Left colon (tissue), 2 donors: ENCODE data around the gene EIF2A. TPM values are rescaled to one million over a fixed set of nuclear protein-coding genes. Genes with fewer than 3 reads are reported as not detected.
A peak's percentile ranks its signal among the peaks of the same experiment; 100 is the strongest.

Experiments
- ATAC-seq: fragments of 200-7000 bp; cut with Tn5 transposase; one replicate; pipeline ENCODE4 v1.9.1; 2020; ENCODE audit warnings: mild to moderate bottlenecking, moderate library complexity
- DNase-seq, 2 donors: peaks; one replicate each; pipeline ENCODE4 v3.0.0-alpha.2; 2020
- intact Hi-C, 2 donors: fragments of 100-400 bp; cut with DNase I in 1 of 2; cut with micrococcal nuclease in 1 of 2; formaldehyde crosslinking; loops; one replicate each; pipeline versions ENCODE4 v1.11.2 to v1.14.0; 2022; cut with DNase I, micrococcal nuclease
- total RNA-seq, 2 donors: library from RNA; stranded (reverse); fragmentation: NEBNext Ultra II Directional; extraction: Animal tissue kit (Norgen Biotek cat#: 25700); gene quantifications; one replicate each; pipeline ENCODE4 v1.2.1, GENCODE V29; 2021
- donor health status: DM: no; HTN: no; CAD: no.
- donor health status: DM: yes; HTN: yes; CAD: no.

The EIF2A gene
- total RNA-seq, 2 donors from 2014 or later: 56.7 to 72.2 TPM

DNA sequence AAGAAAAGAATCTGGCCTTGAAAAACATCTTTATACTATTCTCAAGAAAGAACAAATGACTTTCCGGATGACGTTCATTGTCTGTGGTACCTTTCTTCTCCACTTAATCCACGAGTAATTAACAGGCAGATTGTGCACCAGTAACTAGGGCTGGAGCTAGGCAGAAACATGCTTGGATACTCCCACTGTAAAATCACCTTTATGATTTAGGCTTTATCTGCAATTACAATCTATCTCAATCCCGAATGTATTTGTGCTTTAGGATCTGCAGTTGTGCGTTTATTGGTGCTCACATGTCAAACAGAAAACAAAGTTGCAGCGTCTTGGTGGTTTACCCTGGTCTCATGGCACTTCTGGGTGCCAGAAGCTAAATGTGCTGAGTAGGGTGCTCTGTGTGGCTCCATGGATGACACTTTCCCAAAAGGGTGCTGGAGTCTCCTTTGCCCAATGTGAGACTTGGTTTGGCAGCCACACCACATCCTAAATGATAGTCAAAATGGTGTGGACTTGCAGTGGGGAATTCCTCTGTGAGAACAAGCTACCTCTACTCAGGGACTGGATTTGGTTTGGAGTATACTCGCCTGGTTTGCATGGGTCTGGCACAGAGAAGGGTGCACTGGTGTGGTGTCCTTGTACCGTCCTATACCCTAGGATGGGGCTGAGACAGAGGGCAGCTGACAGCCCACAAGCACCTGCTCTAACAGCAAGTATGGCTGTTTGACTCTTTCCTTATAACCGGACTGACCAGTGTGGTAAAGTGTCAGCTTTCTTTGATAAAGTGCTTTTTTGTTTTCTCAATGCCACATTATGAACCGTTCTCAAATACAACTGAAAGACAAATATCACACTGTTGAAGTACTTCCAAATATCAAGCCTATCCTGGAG lies 8.0 kb upstream of the EIF2A start:
- DNase-seq (no peak), ATAC-seq (peak; percentile 55)
- intact Hi-C loops: no loop called here

DNA sequence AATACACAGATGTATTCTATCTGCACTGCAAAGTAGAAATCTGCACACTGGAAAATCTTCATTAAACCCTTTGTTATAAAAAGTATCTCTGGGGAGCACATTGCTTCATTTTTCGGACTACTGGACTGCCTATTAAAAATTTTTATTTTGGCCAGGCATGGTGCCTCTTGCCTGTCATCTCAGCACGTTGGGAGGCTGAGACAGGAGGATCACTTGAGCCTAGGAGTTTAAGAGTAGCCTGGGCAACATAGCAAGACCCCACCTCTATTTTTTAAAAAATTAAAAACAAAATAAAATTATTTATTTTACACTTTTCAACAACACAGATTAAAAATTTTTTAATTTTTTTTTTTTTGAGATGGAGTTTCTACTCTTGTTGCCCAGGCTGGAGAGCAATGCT lies 6.3 kb upstream of the EIF2A start:
- DNase-seq (no peak), ATAC-seq (no peak)
- intact Hi-C loops: no loop called here

DNA sequence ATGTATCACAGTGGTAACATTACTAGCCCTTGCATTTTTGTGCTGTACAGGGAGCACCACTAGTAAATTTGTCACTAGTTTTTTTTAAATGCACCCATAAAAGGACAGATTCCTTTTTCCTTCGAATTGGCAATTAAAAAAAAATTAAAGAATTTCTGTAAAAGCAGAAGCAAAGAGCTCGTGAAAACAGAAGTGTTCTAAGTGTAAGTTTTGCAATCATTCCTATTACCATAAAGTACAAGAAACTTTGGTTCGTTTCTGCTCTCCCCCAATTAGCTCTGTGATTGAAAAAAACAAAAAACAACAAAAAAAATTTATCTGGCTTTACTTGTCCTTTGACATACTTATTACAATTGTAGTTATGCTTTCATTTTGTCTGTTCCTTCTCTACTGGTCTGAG lies 5.6 kb upstream of the EIF2A start:
- intact Hi-C loops: no loop called here
- DNase-seq (no peak), ATAC-seq (no peak)

DNA sequence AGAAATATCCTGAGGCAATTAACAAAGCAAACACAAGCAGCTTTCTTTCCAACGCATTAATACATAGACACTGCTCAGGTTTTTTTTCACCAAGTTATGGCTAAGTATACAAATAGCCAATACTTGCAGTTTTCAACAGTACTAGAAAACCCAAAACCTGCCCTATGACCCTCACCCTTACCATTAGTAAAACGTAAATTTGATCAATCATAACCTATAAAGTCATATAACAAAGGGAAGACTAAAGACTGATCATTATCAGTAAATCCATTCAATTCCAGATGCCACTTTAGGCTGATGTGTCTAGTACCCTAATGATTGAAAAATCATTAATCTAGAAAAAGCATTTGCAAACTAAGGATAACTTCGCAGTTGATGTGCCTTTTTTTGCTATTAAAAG lies 3.5 kb upstream of the EIF2A start:
- intact Hi-C loops: no loop called here
- ATAC-seq (no peak), DNase-seq (no peak)

- no peak for DNase-seq
- intact Hi-C loops: no loop called here
- no peak for ATAC-seq
These were observed 3.1 kb upstream of the EIF2A start for GRCh38 chr3:150543531-150543930.

GRCh38 chr3:150544041-150544440 lies 2.5 kb upstream of the EIF2A start:
- intact Hi-C loops: no loop called here
- DNase-seq (no peak), ATAC-seq (no peak)

GRCh38 chr3:150544726-150545125 lies 1.9 kb upstream of the EIF2A start:
- DNase-seq: no peak
- intact Hi-C loops: no loop called here

DNA sequence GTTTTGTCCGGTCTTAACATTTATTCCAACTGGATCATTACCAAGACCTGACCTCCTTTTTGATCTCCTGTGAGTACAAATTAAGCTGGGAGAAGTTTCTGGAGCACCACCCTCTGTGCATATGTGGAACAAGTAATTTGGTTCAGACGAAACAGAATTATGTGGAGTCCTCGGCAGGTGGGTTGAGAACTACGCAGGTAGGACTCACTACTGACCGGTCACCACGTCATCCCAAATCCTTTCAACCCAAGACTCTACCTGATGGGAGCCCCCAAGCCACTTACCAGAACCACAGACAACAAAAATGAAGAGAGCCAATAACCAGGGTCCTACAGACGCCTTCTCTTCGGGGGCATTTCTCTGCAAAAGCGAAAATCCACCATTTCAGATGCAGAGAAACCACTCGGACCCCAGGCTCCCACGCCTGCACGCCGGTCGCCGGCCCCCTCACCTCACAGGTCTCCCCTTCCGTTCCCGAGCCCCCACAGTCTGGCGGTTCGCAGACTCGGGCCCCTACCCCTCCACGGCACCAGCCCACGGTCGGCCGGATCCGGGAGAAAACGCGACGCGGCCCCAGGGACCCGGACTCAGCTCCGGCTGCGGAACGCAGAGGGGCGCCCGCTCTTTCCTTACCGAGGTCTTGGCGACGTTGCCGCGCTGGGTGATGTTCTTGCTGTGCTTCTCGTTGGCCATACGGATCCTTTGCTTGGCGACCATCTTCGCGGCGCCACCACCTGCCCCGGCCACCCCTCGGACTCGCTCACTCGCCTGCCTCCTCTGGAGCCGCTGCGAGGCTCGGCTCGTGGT lies 965 bp upstream of the EIF2A start:
- intact Hi-C loops: no loop called here
- peak; percentile 43 to 71 for DNase-seq
- ATAC-seq: peak; percentile 24

More at GRCh38 chr3:150544726-150545125, 1.9 kb upstream of the EIF2A start:
- no peak for ATAC-seq

DNA sequence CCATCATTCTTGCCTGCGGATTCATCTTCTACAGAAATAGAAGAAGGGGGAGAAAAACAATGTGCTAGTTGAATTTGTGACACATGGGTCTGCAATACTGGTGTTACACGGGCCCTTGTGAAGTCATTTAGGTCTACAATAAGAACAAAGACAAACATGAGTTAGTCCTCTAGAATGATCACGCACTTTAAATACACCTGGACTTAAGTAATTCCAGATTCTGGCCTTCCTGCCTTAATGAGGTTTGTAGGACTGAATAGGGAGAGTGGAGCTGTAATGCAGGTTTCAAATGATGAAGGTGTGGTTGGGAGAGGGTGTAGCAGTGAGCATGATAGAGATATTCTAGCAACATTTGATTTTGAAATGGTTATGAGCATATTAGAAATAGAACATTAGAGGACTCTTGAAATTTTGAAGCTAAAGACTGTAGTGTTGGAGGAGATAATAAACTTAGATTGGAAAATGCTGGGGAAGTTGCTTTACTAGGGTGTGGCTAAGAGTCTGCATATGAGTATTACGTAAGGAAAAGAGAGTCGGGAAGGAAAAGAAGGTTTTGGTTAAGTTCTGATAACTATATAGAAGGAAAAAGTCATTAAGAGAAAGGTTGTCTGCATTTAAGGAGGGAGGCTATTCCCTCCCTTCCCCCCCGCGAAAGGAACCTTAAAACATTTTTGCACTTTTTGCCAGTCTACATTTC lies 606 bp downstream of the EIF2A start:
- DNase-seq (no peak), ATAC-seq (no peak)
- intact Hi-C loops: no loop called here

- ATAC-seq: no peak
- intact Hi-C loops: no loop called here
- no peak for DNase-seq
These were observed 9.4 kb downstream of the EIF2A start for GRCh38 chr3:150555859-150556436.

GRCh38 chr3:150556792-150557191 lies 10.2 kb downstream of the EIF2A start:
- no peak for ATAC-seq
- no peak for DNase-seq
- intact Hi-C loops: no loop called here

- intact Hi-C loops: no loop called here
- DNase-seq: no peak
- ATAC-seq: no peak
These were observed 11.1 kb downstream of the EIF2A start for GRCh38 chr3:150557725-150558124.

DNA sequence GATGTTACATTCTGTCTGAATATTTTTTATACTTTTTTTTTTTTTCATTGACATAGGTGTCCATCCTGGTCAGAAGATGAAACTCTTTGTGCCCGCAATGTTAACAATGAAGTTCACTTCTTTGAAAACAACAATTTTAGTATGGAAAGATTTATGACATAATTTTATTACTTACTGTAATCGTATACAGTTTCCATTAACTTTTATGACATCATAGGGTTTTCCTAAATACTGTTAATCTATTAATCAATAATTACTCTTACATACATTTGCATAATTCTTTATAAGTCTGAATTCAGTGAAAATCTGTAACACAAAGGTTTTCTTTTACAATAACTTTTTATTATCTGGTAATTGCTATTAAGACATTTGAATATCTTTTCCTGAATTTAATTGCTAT lies 17.7 kb downstream of the EIF2A start:
- DNase-seq (no peak), ATAC-seq (no peak)
- intact Hi-C loops: no loop called here

DNA sequence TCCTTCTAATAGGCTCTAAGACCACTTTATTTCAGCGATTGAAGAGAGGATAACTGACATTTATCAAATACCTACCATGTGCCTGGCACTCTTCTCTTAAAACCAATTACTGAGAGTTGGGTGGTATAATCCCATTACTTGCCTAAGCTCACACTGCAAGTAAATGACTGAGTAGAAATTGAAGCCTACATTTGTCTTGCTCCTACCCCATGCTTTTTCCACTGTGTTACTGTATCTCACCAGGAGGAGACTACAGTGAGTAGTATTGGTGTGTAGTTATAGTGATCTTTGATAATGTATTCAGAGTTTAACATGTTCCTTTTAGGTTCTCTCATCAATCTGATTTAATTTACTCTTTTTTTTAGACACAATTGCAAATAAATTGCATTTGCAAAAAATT lies 20.7 kb downstream of the EIF2A start:
- no peak for ATAC-seq
- DNase-seq: no peak
- intact Hi-C loops: no loop called here

DNA sequence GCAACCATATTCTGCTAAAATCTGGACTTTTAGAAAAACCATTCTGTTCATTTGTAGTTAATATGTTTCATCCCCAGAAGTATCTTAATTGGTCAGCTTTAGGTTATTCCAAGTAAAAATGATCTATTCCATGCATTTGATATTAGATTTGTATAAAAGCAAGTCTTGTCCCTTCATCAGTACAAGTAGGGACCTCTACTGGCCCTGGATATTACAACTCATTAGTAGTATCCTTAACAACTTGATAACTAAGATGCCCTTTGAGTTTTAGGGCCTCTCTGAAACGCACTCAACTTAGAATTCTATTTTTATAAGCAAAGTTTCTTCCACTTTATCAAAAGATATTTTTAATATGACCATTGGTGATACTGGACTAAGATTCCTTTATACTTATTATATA lies 31.3 kb downstream of the EIF2A start:
- ATAC-seq (no peak), DNase-seq (no peak)
- intact Hi-C loops: no loop called here

DNA sequence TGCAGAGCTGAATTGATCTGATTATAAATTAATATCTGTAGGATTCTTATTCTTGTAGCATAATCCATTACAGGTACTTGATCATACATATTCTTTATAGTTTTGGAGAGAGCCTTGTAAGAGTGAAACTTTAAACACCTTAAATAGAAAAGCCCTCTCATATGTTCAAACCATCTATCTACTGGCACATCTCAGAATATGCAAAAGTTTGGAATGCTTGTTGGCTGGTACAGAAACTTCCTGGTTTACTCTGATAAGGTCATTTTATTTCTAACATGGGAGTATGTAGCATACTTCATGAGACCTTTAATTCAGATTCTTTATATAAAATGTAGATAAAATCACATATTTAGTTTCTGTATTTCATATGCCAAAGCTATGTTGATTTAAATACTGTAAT lies 34.6 kb downstream of the EIF2A start:
- intact Hi-C loops: no loop called here
- DNase-seq (no peak), ATAC-seq (no peak)

DNA sequence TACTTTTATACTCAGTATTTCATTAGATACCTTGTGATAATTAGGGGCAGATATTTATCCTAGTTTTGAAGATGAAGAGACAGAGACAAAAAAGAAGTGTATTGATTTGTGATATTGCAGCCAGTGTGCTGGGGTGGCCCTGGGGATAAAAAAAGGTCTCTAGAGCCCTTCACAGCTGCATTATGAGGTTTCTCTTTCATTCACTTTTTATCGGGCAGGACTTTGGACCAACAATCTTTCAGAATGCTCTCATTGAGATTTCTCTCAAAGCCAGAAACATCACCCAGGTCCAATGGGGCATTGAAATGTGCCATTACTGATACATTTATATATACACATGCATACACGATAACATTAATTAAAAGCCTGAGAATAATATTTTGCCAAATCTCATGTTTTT lies 36.0 kb downstream of the EIF2A start:
- no peak for ATAC-seq
- intact Hi-C loops: no loop called here
- no peak for DNase-seq

DNA sequence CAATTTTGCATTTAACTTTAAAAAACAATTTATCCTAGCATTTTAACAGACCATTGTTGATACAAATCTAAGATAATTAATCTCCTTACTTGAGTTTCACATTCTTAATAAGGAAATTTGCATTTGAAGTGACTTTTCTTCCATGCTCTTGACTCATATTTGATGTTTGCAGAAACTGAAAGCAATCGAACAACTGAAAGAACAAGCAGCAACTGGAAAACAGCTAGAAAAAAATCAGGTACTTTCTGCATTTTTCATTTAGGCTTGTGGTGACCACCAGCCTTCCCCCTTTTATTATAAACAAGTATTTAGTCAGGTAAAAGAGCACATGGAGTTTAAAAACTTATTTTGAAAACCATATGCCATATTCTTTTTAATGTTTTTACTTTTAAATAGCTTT lies 36.4 kb downstream of the EIF2A start:
- ATAC-seq (no peak), DNase-seq (no peak)
- intact Hi-C loops: no loop called here

- intact Hi-C loops: no loop called here
- DNase-seq (no peak), ATAC-seq (no peak)
These were observed 41.6 kb downstream of the EIF2A start for GRCh38 chr3:150588027-150588830.
